SU-DHL-6 (cell line): ENCODE measurements around the gene ISLR.

ENCODE experiments used
- CTCF ChIP-seq: fragments of 200-600 bp; sonication (generic); IDR thresholded peaks from one replicate; pipeline ENCODE4 v1.5.1; 2017; ENCODE audit warnings: antibody characterized with exemption, mild to moderate bottlenecking, low read length, moderate library complexity; ENCODE audit not compliant: insufficient read depth, poor library complexity, severe bottlenecking
- EZH2phosphoT487 ChIP-seq: fragments of 200-600 bp; sonication (generic), shearing (Covaris generic); conservative IDR thresholded peaks from 2 replicates; pipeline ENCODE4 v1.6.1; 2018; ENCODE audit warnings: mild to moderate bottlenecking, antibody characterized with exemption, low read length, moderate library complexity, mixed read lengths

- TF ChIP-seq CTCF (no peak), EZH2phosphoT487 (no peak)
Observed at GRCh38 chr15:74206801-74207281, 33.3 kb downstream of the ISLR start.
